GDM1 (cell line): ENCODE results near the gene ACADVL.
A peak's percentile ranks its signal among the peaks of the same experiment; 100 is the strongest.
"Not testable (repeated sequence)": the region's sequence is repeated elsewhere in the genome, so short reads cannot be mapped to it uniquely, and the experiment has no call there.

Experiments
- DNase-seq: peaks from one replicate; lab custom pipeline; 2025; lab: John Stamatoyannopoulos, UW

The ACADVL gene

DNA sequence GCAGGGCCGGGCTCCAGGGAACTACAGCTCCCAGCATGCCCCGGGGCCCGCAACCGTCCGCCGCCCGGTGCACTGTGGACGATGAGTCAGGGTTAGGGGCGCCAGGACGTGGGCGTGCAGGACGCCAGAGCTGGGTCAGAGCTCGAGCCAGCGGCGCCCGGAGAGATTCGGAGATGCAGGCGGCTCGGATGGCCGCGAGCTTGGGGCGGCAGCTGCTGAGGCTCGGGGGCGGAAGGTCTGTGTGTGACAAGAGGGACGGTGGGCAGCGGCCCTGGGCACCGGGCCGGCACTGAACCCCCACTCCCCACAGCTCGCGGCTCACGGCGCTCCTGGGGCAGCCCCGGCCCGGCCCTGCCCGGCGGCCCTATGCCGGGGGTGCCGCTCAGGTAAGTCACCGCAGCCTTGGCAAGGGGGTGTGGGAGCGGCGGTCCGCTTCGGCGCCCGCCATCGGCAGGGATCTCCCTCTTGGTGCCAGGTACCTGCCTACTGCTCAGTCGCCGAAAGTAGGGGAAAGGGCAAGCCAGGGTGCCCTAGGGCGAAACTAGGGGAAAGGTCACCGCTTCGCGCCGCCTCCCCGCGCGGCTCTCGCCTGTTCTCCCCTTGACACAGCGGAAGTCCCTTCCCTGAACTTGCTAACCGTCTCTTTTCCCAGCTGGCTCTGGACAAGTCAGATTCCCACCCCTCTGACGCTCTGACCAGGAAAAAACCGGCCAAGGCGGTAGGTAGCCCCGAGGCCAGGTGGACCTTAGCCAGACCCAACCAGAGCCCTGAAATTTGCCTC is at the start of gene ACADVL, which contains the start of gene DLG4:
ACADVL (plus strand) TSS at position 127 of the 781 bp plus-strand sequence; CDS start at position 174, 47 bp downstream.
DLG4 (minus strand) TSS at position 25 of the 781 bp plus-strand sequence.
- DNase-seq, result peak; percentile 67

DNA sequence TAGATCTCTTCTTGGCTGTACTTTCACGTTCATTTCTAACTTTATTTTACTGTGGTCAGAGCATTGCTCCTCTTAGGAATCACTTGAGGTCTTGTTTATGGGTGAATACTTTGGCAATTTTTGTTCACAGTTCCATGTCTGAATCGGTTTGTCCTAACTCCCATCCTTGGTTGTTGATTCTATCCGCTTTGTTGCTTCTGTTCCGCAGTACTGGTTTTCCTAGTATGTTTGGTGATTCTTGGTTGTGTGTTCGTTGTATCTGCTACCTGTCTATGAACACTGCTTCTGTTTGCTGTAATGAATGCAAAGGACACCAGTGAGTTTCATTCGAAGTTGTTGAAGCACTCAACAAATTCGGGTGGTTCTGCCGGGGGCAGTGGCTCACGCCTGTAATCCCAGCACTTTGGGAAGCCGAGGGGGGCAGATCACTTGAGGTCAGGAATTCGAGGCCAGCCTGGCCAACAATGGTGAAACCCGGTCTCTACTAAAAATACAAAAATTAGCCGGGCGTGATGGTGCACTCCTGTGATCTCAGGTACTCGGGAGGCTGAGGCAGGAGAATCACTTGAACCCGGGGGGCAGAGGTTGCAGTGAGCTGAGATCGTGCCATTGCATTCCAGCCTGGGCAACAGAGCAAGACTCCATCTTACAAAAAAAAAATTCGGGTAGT is 47.1 kb upstream of the ACADVL start:
- DNase-seq, result not testable (repeated sequence)

DNA sequence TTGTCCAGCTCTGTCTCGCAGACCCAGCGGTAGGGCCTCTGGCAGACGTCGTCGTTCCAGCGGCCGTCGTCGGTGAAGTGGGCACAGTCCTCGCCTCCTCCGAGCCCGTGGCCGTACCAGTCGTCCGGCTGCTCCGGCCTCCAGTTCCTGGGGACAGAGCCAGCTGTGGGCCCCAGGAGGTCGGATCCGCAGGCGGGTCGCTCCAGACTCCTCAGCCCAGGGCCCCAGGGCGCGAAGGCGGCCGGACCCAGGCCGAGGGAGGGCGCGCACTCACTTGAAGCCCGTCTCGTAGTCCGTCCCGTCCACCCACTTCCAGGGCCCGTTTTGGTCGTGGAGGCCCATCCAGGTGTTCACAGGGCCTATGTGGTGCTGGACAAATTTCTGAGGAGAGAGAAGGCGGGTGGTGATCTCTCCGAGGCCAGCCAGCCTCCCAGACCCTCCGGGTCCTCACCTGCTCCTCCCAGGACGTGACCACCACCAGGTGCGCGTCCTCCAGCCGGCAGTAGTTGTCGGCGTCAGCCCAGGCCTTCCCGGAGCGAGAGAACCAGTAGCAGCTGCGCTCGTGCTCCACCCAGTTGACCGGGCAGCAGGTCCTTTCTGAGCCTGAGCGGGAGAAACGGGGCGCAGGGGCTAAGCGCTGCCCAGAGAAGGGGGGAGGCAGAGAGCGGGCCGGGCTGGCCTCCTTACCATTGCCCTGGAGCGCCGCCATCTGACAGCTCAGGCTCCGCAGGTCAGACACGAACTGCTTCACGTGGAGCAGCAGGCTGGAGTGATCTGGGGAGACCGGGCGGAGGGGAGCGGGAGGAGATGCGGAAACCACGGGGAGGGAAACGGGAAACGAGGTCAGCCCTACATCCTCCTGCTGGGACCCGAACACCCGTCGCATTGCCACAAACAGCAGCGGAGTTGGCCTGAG is 45.8 kb upstream of the ACADVL start:
- DNase-seq, result peak; percentile 94

DNA sequence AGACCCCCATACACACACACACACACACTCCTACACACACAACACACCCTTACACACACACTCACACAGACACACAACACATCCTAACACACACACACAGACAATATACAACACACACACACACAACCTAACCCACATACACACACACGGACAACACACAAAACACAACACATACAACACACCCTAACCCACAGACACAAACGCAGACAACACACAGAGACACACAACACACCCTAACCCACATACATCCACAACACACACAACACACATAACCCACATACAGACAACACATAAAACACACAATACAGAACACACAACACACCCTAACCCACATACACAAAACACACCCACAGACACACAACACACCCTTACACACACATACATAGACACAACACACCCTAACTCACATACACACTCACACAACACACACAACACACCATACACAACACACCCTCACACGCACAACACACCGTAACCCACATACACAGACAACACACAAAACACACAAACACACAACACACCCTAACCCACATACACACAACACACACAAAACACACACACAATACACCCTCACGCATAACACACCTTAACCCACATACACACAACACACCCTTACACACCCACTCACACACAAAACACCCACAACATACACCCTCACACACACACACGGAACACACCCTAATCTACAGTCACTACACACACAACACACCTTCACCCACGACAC is 45.0 kb upstream of the ACADVL start:
- DNase-seq, result no peak

DNA sequence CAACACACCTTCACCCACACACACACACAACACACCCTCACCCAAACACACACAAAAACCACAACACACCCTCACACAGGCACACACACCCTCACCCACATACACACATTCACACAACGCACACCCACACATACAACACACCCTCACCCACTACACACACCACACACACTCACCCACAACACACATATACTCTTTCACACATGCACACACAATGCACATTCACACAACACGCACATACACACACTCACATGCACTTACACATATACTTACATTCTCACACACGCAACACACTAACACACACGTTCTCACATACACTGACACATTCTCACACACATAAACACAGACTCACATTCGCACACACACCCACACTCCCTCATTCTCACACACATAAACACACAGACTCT is 44.4 kb upstream of the ACADVL start:
- DNase-seq, result no peak

DNA sequence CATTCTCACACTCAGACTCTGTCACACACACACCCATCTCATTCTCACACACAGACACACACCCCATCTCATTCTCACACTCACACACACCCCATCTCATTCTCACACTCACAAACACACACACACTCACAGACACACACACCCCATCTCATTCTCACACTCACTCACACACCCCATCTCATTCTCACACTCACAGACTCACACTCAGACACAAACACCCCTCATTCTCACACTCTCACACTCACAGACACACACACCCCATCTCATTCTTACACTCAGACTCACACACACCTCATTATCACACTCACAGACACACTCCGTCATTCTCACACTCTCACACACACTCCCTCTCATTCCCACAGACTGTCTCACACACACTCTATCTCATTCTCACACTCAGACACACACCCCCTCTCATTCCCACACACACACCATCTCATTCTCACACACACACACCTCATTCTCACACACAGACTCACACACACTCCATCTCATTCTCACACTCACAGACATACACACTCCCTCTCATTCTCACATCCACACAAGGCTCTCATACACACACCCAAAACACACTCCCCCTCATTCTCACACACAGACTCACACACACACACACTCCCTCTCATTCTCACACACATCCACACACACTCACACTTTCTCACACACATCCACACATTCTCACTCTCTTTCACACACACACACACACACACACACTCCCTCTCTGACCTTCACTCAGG is 43.5 kb upstream of the ACADVL start:
- no peak for DNase-seq

- DNase-seq, result no peak
Observed at GRCh38 chr17:7176841-7177190, 42.9 kb upstream of the ACADVL start.

- peak; percentile 58 for DNase-seq
Observed at GRCh38 chr17:7177191-7177953, 42.4 kb upstream of the ACADVL start.

GRCh38 chr17:7177954-7178477 is 41.7 kb upstream of the ACADVL start:
- DNase-seq, result no peak

DNA sequence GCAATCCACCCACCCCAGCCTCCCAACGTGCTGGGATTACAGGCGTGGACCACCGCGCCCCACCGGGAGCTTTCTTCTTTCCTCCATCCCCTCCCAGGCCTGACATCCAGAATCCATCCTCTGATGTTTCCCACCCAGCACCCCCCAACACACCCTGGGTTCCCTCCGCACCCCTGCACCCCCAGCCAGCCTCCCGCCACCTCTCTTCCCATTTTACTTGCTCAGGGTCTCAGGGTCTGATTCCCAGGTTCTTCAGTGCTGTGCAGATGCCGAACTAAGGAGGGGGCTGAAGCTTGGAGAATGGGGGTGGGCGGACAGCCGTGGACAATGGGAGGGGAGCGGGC is 40.8 kb upstream of the ACADVL start:
- DNase-seq, result no peak

GRCh38 chr17:7179317-7180254 is 40.2 kb upstream of the ACADVL start, which contains the start of gene ASGR1:
Gene ASGR1, minus strand, starts transcription at chr17:7179370. Its CDS starts 807 bp downstream, at chr17:7178563.
- DNase-seq, result no peak

- DNase-seq, result not testable (repeated sequence)
Observed at GRCh38 chr17:7182101-7182500, 37.6 kb upstream of the ACADVL start.

DNA sequence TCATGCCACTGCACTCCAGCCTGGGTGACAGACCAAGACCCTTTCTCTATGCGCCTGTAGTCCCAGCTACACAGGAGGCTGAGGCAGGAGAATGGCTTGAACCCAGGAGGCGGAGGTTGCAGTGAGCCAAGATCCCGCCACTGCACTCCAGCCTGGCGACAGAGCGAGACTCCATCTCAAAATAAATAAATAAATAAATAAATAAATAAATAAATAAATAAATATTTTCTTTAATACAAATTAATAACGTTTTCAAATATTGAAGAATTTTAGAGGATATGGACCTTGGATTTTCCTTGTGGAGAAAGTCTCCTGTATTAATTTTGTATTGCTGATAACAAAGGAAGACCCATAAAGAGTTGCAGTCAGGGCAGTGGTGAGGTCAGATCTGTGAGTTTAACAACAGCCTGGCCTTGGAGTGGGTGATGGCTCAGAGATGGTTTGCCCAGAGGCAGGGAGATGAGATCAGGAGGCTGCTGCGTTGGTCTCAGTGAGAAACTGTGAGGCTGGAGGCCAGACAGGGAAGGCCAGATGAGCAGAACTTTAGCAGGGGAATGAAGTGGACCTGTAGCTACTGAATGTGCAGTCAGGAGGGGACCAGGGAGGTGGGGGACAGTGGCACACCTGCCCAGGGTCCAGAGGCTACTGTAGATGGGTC is 36.2 kb upstream of the ACADVL start:
- DNase-seq, result no peak

DNA sequence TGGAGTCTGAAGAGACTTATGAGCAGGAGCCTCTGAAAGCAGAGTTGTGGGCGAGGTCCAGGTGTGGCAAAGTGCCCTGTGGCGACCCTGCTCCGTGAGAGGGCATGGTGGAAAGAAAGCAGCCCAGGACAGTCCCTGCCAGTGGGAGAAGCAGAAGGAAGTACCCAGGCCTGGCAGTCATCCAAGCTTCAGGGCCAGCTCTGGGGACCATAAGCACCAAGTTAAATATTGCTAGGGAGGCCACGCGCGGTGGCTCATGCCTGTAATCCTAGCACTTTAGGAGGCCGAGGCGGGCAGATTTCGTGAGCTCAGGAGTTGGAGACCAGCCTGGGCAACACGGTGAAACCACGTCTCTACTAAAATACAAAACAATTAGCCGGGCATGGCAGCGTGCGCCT is 35.6 kb upstream of the ACADVL start:
- DNase-seq, result peak; percentile 27

GRCh38 chr17:7184647-7185046 is 35.1 kb upstream of the ACADVL start:
- DNase-seq, result no peak

DNA sequence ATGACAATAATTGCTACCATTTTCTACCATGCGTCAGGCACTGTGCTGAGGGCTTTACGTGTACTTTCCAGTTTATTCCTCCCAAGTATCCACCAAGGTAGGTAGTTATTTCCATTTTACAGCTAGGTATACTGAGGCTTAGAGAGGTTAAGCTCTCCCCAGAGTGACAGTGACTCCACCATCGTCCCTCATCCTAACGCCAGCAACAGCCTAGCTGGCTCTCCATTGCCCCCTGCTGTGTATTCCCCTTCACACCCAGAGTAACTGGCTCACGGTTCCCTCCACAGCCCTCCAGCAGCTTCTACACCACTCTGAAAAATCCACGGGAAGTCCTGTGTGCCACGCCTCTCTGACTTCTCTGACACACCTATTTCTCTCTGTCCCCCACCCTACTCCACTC is 33.5 kb upstream of the ACADVL start:
- DNase-seq, result no peak

GRCh38 chr17:7190276-7190917 is 29.3 kb upstream of the ACADVL start:
- DNase-seq, result no peak

GRCh38 chr17:7191069-7191468 is 28.7 kb upstream of the ACADVL start:
- no peak for DNase-seq
